CD4-positive, alpha-beta T cell treated with Interleukin-21 for 1 hour (primary cell): ENCODE measurements around the gene TRIP6.

Source experiments
- DNase-seq: peaks from one replicate; pipeline ENCODE4 v3.0.0-alpha.2; 2020

Gene TRIP6

GRCh38 chr7:100874577-100875355 lies 7.6 kb downstream of the TRIP6 start, which contains the start of gene SRRT:
Gene SRRT, plus strand, starts transcription at chr7:100875103. Its CDS starts 488 bp downstream, at chr7:100875591.
- DNase-seq, result peak; percentile 98

GRCh38 chr7:100875356-100875751 lies 8.2 kb downstream of the TRIP6 start:
- DNase-seq, result peak; percentile 40

- no peak for DNase-seq
Observed at GRCh38 chr7:100878013-100878412, 10.8 kb downstream of the TRIP6 start.

GRCh38 chr7:100878685-100879084 lies 11.5 kb downstream of the TRIP6 start:
- no peak for DNase-seq

GRCh38 chr7:100879685-100880261 lies 12.6 kb downstream of the TRIP6 start:
- DNase-seq, result no peak

- no peak for DNase-seq
Observed at GRCh38 chr7:100880645-100881044, 13.5 kb downstream of the TRIP6 start.

- DNase-seq, result no peak
Observed at GRCh38 chr7:100881136-100881535, 13.9 kb downstream of the TRIP6 start.

- DNase-seq, result no peak
Observed at GRCh38 chr7:100882201-100882600, 15.0 kb downstream of the TRIP6 start.

- DNase-seq, result no peak
Observed at GRCh38 chr7:100882785-100883526, 15.8 kb downstream of the TRIP6 start.

- peak; percentile 78 for DNase-seq
Observed at GRCh38 chr7:100884736-100885439, 17.7 kb downstream of the TRIP6 start.

GRCh38 chr7:100885440-100886141 lies 18.4 kb downstream of the TRIP6 start:
- no peak for DNase-seq

- no peak for DNase-seq
Observed at GRCh38 chr7:100886142-100886935, 19.2 kb downstream of the TRIP6 start.

- peak; percentile 39 for DNase-seq
Observed at GRCh38 chr7:100886936-100887515, 19.8 kb downstream of the TRIP6 start.

GRCh38 chr7:100887516-100888290 lies 20.5 kb downstream of the TRIP6 start:
- DNase-seq, result peak; percentile 77

- no peak for DNase-seq
Observed at GRCh38 chr7:100888291-100888987, 21.3 kb downstream of the TRIP6 start.

- no peak for DNase-seq
Observed at GRCh38 chr7:100888988-100889750, 22.0 kb downstream of the TRIP6 start, which contains the start of gene UFSP1. Gene UFSP1, minus strand, starts transcription at chr7:100889715. Its CDS starts 444 bp downstream, at chr7:100889271.

- DNase-seq, result no peak
Observed at GRCh38 chr7:100890653-100891567, 23.7 kb downstream of the TRIP6 start.
